Measurements from ENCODE around the gene USP27X.

Gene USP27X

GRCh38 chrX:49858341-49858740, 20.9 kb upstream of the USP27X start:
- no peak for DNase-seq
- H3K79me2 ChIP-seq (ENCODE audit: control insufficient read depth, insufficient read depth, low read length) = no peaks in the 10 kb centered on the region
- H3K4me3 ChIP-seq (ENCODE audit: low read length) = no peak overlapping the region
- no peaks in the 10 kb centered on the region for H3K36me3 ChIP-seq (ENCODE audit: control insufficient read depth, insufficient read depth, low read length)
- no peak overlapping the region for H2AK5ac ChIP-seq (ENCODE audit: low read length)
- no peak overlapping the region for H4K8ac ChIP-seq (ENCODE audit: low read depth, low read length)
- WGBS (ENCODE audit: extremely low coverage, insufficient coverage, low lambda C conversion rate) = no CpG with 5 or more reads among the region's 2 CpGs
- H3K4me2 ChIP-seq (ENCODE audit: low read length) = no peak overlapping the region
- no peak overlapping the region for H3K18ac ChIP-seq (ENCODE audit: low read length)
- no peaks in the 10 kb centered on the region for H3K4me1 ChIP-seq (ENCODE audit: control insufficient read depth, low read depth, low read length)
- no peaks in the 10 kb centered on the region for H3K79me1 ChIP-seq (ENCODE audit: low read length)
- no peak overlapping the region for H4K5ac ChIP-seq (ENCODE audit: low read length)
- H2BK5ac ChIP-seq (ENCODE audit: low read length) = no peak overlapping the region
- H3K27ac ChIP-seq (ENCODE audit: low read depth, low read length) = no peak overlapping the region
- no peak overlapping the region for H3K23ac ChIP-seq (ENCODE audit: low read length)
- no peak overlapping the region for H3K4ac ChIP-seq (ENCODE audit: low read depth, low read length)
- H3K9ac ChIP-seq (ENCODE audit: low read length) = no peak overlapping the region
- no peak overlapping the region for H3K56ac ChIP-seq (ENCODE audit: low read length)
- no peak overlapping the region for H2BK15ac ChIP-seq (replicated peaks; ENCODE audit: low read depth)
- H3K27me3 ChIP-seq (ENCODE audit: insufficient read depth, low read length, poor library complexity) = no peaks in the 10 kb centered on the region
- no peak overlapping the region for H2BK120ac ChIP-seq (ENCODE audit: low read depth, low read length)

GRCh38 chrX:49859491-49859890, 19.8 kb upstream of the USP27X start:
- WGBS (ENCODE audit: extremely low coverage, insufficient coverage, low lambda C conversion rate) = no CpG with 5 or more reads among the region's 1 CpG
- no peak overlapping the region for H4K5ac ChIP-seq (ENCODE audit: low read length)
- H3K36me3 ChIP-seq (ENCODE audit: control insufficient read depth, insufficient read depth, low read length) = no peaks in the 10 kb centered on the region
- no peak overlapping the region for H2BK15ac ChIP-seq (replicated peaks; ENCODE audit: low read depth)
- no peaks in the 10 kb centered on the region for H3K79me2 ChIP-seq (ENCODE audit: control insufficient read depth, insufficient read depth, low read length)
- H4K8ac ChIP-seq (ENCODE audit: low read depth, low read length) = no peak overlapping the region
- no peak overlapping the region for H3K4me3 ChIP-seq (ENCODE audit: low read length)
- no peak for DNase-seq
- H3K9ac ChIP-seq (ENCODE audit: low read length) = no peak overlapping the region
- no peak overlapping the region for H3K27ac ChIP-seq (ENCODE audit: low read depth, low read length)
- H3K79me1 ChIP-seq (ENCODE audit: low read length) = no peaks in the 10 kb centered on the region
- H3K23ac ChIP-seq (ENCODE audit: low read length) = no peak overlapping the region
- no peaks in the 10 kb centered on the region for H3K27me3 ChIP-seq (ENCODE audit: insufficient read depth, low read length, poor library complexity)
- no peak overlapping the region for H3K56ac ChIP-seq (ENCODE audit: low read length)
- no peak overlapping the region for H3K4me2 ChIP-seq (ENCODE audit: low read length)
- H3K18ac ChIP-seq (ENCODE audit: low read length) = no peak overlapping the region
- no peak overlapping the region for H3K4ac ChIP-seq (ENCODE audit: low read depth, low read length)
- H3K4me1 ChIP-seq (ENCODE audit: control insufficient read depth, low read depth, low read length) = no peaks in the 10 kb centered on the region
- H2BK120ac ChIP-seq (ENCODE audit: low read depth, low read length) = no peak overlapping the region
- no peak overlapping the region for H2BK5ac ChIP-seq (ENCODE audit: low read length)
- no peak overlapping the region for H2AK5ac ChIP-seq (ENCODE audit: low read length)

DNA sequence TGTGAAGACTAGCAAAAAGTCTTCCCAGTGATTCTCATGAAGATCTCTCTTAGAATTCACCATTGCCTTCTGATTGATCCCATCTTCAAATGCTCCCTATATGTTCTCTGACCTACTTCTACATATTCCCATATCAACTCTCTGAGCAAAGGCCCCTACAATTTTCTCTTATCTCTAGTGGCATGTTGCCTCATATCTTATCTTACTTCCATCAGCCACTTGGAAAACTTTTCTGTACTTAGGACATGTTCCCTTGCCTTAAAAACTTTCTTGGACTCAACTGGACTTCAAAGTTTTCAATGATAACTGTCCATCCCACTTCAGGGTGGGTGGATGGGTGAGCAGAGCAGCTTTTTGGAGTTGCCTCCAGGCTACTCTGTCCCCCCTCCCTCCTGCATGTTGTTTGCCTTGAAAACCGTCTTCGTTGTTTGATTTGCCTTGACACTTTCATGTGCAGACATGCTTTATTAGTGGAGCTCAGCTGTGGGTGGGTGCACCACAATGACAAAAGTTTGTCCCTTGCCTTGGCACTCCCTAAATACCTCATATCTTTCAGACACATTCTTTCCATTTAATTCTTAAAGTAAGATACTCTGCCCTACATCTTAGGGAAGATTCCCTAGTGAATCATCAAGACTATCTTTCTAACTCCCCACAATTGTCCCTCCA, 18.3 kb upstream of the USP27X start:
- no peak overlapping the region for H4K5ac ChIP-seq (ENCODE audit: low read length)
- H2BK5ac ChIP-seq (ENCODE audit: low read length) = no peak overlapping the region
- H3K4me3 ChIP-seq (ENCODE audit: low read length) = no peak overlapping the region
- H3K36me3 ChIP-seq (ENCODE audit: control insufficient read depth, insufficient read depth, low read length) = no peaks in the 10 kb centered on the region
- H2BK15ac ChIP-seq (replicated peaks; ENCODE audit: low read depth) = no peak overlapping the region
- no peaks in the 10 kb centered on the region for H3K79me1 ChIP-seq (ENCODE audit: low read length)
- H3K4me2 ChIP-seq (ENCODE audit: low read length) = no peak overlapping the region
- no peak overlapping the region for H3K9ac ChIP-seq (ENCODE audit: low read length)
- H3K27ac ChIP-seq (ENCODE audit: low read depth, low read length) = no peak overlapping the region
- no peak for DNase-seq
- H3K4me1 ChIP-seq (ENCODE audit: control insufficient read depth, low read depth, low read length) = no peaks in the 10 kb centered on the region
- H3K56ac ChIP-seq (ENCODE audit: low read length) = no peak overlapping the region
- no peaks in the 10 kb centered on the region for H3K79me2 ChIP-seq (ENCODE audit: control insufficient read depth, insufficient read depth, low read length)
- H2AK5ac ChIP-seq (ENCODE audit: low read length) = no peak overlapping the region
- no peak overlapping the region for H3K18ac ChIP-seq (ENCODE audit: low read length)
- H2BK120ac ChIP-seq (ENCODE audit: low read depth, low read length) = no peak overlapping the region
- no peak overlapping the region for H4K8ac ChIP-seq (ENCODE audit: low read depth, low read length)
- no CpG with 5 or more reads among the region's 2 CpGs for WGBS (ENCODE audit: extremely low coverage, insufficient coverage, low lambda C conversion rate)
- H3K4ac ChIP-seq (ENCODE audit: low read depth, low read length) = no peak overlapping the region
- H3K23ac ChIP-seq (ENCODE audit: low read length) = no peak overlapping the region
- H3K27me3 ChIP-seq (ENCODE audit: insufficient read depth, low read length, poor library complexity) = no peaks in the 10 kb centered on the region

DNA sequence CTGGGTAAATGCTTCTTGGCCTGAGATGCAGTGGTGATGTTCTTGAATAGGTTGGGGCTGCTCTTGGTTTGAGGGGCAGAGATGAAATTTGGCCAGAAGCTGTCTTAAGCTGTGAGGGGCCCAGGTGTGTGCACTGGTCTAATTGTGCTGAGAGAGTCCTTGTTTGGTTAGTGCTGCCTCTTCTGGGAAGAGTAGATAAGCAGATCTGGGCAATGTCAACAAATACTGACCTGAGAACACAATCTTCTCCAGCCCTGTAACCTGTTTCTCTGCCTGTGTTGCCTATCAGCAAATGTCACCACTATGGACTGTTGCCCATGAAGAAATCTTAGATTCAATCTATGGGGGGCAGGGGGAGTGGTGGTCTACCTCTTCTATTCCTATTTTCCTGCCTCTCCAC, 17.2 kb upstream of the USP27X start:
- H3K79me1 ChIP-seq (ENCODE audit: low read length) = no peaks in the 10 kb centered on the region
- H4K8ac ChIP-seq (ENCODE audit: low read depth, low read length) = no peak overlapping the region
- no peak overlapping the region for H2BK15ac ChIP-seq (replicated peaks; ENCODE audit: low read depth)
- no peak overlapping the region for H3K23ac ChIP-seq (ENCODE audit: low read length)
- no peak overlapping the region for H3K9ac ChIP-seq (ENCODE audit: low read length)
- no peak overlapping the region for H3K4ac ChIP-seq (ENCODE audit: low read depth, low read length)
- no peak for DNase-seq
- no peak overlapping the region for H2AK5ac ChIP-seq (ENCODE audit: low read length)
- no peak overlapping the region for H2BK5ac ChIP-seq (ENCODE audit: low read length)
- no peak overlapping the region for H2BK120ac ChIP-seq (ENCODE audit: low read depth, low read length)
- H3K4me2 ChIP-seq (ENCODE audit: low read length) = no peak overlapping the region
- H3K56ac ChIP-seq (ENCODE audit: low read length) = no peak overlapping the region
- H3K27me3 ChIP-seq (ENCODE audit: insufficient read depth, low read length, poor library complexity) = no peaks in the 10 kb centered on the region
- no peak overlapping the region for H4K5ac ChIP-seq (ENCODE audit: low read length)
- H3K18ac ChIP-seq (ENCODE audit: low read length) = no peak overlapping the region
- no peaks in the 10 kb centered on the region for H3K4me1 ChIP-seq (ENCODE audit: control insufficient read depth, low read depth, low read length)
- no peaks in the 10 kb centered on the region for H3K79me2 ChIP-seq (ENCODE audit: control insufficient read depth, insufficient read depth, low read length)
- no peak overlapping the region for H3K4me3 ChIP-seq (ENCODE audit: low read length)
- H3K27ac ChIP-seq (ENCODE audit: low read depth, low read length) = no peak overlapping the region
- H3K36me3 ChIP-seq (ENCODE audit: control insufficient read depth, insufficient read depth, low read length) = no peaks in the 10 kb centered on the region

DNA sequence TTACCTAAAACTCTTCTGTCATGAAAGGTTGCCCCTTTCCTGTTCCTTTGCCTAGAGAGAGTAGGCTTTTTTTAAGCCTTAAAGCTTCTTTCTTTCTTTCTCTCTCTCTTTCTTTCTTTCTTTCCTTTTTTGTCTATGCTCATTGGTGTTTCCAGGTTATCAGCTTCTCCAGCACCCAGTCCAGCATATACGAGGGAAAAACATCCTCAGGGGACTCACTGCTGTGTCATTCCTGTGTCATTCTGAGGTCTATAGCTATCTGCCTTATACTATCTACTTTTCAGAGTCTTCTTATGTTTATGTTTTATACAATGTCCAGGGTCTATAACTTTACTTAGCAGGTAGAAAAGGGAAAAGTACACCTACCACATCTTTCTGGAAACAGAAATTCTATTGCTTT, 10.5 kb upstream of the USP27X start:
- Histone ChIP-seq H3K79me2 (ENCODE audit: control insufficient read depth, insufficient read depth, low read length) (no peaks in the 10 kb centered on the region), H2AK5ac (ENCODE audit: low read length) (no peak overlapping the region), H2BK120ac (ENCODE audit: low read depth, low read length) (no peak overlapping the region), H3K4ac (ENCODE audit: low read depth, low read length) (no peak overlapping the region), H4K8ac (ENCODE audit: low read depth, low read length) (no peak overlapping the region), H2BK5ac (ENCODE audit: low read length) (no peak overlapping the region), H2BK15ac (replicated peaks; ENCODE audit: low read depth) (no peak overlapping the region), H3K18ac (ENCODE audit: low read length) (no peak overlapping the region), H3K36me3 (ENCODE audit: control insufficient read depth, insufficient read depth, low read length) (no peaks in the 10 kb centered on the region), H3K27ac (ENCODE audit: low read depth, low read length) (no peak overlapping the region), H3K27me3 (ENCODE audit: insufficient read depth, low read length, poor library complexity) (no peaks in the 10 kb centered on the region), H3K56ac (ENCODE audit: low read length) (no peak overlapping the region), H3K23ac (ENCODE audit: low read length) (no peak overlapping the region), H3K4me3 (ENCODE audit: low read length) (no peak overlapping the region), H3K79me1 (ENCODE audit: low read length) (no peaks in the 10 kb centered on the region), H3K4me2 (ENCODE audit: low read length) (no peak overlapping the region), H3K4me1 (ENCODE audit: control insufficient read depth, low read depth, low read length) (no peaks in the 10 kb centered on the region), H3K9ac (ENCODE audit: low read length) (no peak overlapping the region), H4K5ac (ENCODE audit: low read length) (no peak overlapping the region)
- no peak for DNase-seq
- no CpG with 5 or more reads among the region's 1 CpG for WGBS (ENCODE audit: extremely low coverage, insufficient coverage, low lambda C conversion rate)

DNA sequence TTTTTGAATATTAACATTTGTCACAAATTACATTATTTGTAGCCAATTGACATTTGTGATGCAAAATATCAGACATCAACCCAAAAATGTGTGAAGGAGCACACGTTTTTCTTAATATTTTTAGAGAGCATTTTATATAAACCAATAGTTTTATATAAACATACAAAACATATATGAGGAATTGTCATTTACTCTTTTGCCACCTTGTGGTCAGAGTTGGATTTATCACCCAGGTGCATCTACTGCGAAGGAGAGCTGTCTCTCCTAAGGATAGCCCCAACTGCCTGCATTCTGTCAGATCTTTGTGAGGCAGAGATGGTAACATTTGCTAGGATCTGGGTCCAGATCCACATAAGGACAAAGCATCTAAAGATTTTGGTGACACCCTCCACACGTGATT, 2.5 kb upstream of the USP27X start:
- Histone ChIP-seq H3K56ac (ENCODE audit: low read length) (no peak overlapping the region), H3K79me1 (ENCODE audit: low read length) (no peaks in the 10 kb centered on the region), H3K36me3 (ENCODE audit: control insufficient read depth, insufficient read depth, low read length) (no peaks in the 10 kb centered on the region), H2BK15ac (replicated peaks; ENCODE audit: low read depth) (no peak overlapping the region), H2AK5ac (ENCODE audit: low read length) (no peak overlapping the region), H4K8ac (ENCODE audit: low read depth, low read length) (no peak overlapping the region), H2BK120ac (ENCODE audit: low read depth, low read length) (no peak overlapping the region), H2BK5ac (ENCODE audit: low read length) (no peak overlapping the region), H3K4me2 (ENCODE audit: low read length) (no peak overlapping the region), H3K4me1 (ENCODE audit: control insufficient read depth, low read depth, low read length) (no peaks in the 10 kb centered on the region), H3K23ac (ENCODE audit: low read length) (no peak overlapping the region), H3K27me3 (ENCODE audit: insufficient read depth, low read length, poor library complexity) (no peaks in the 10 kb centered on the region), H3K79me2 (ENCODE audit: control insufficient read depth, insufficient read depth, low read length) (no peaks in the 10 kb centered on the region), H4K5ac (ENCODE audit: low read length) (no peak overlapping the region), H3K18ac (ENCODE audit: low read length) (no peak overlapping the region), H3K4ac (ENCODE audit: low read depth, low read length) (no peak overlapping the region), H3K9ac (ENCODE audit: low read length) (no peak overlapping the region), H3K27ac (ENCODE audit: low read depth, low read length) (no peak overlapping the region), H3K4me3 (ENCODE audit: low read length) (no peak overlapping the region)
- WGBS (ENCODE audit: extremely low coverage, insufficient coverage, low lambda C conversion rate) = no CpG with 5 or more reads among the region's 3 CpGs
- peak; percentile 24 for DNase-seq
